HCT116 (cell line): ENCODE data around the gene KRT7. TPM values are rescaled to one million over a fixed set of nuclear protein-coding genes. Genes with fewer than 3 reads are reported as not detected.

Experiments used
- ATAC-seq: fragments of 200-7000 bp; cut with Tn5 transposase; 2 replicates; pipeline ENCODE4 v1.9.1; 2020; ENCODE audit warnings: mild to moderate bottlenecking, moderate library complexity
- BruUV-seq: library from RNA; stranded (reverse); fragments of 400-500 nt; replicated peaks from 2 replicates; lab custom pipeline; 2021; lab: Mats Ljungman, UMichigan
- CTCF ChIA-PET: fragments of 300-600 bp; sonication (Branson Sonifier 250); formaldehyde crosslinking; loops from one replicate; lab custom pipeline; 2021; ENCODE audit warnings: antibody characterized with exemption; lab: Charles Lee
- POLR2A ChIA-PET: fragments of 300-600, 350-600 bp; sonication (Branson Sonifier 250); formaldehyde crosslinking; loops from one replicate; lab custom pipeline; 2021; ENCODE audit warnings: antibody characterized with exemption; lab: Charles Lee
- RAD21 ChIA-PET, 2 experiments: fragments of 300-600 bp; sonication (Branson Sonifier 250); formaldehyde crosslinking; loops; one replicate each; lab custom pipeline; 2023; ENCODE audit warnings: low total read pairs in 2 of 2; ENCODE audit not compliant: uncharacterized antibody in 2 of 2, unreplicated experiment in 2 of 2, low non-redundant PET in 1 of 2; lab: Charles Lee
- DNase-seq: peaks from one replicate; pipeline ENCODE4 v3.0.0-alpha.2; 2010; ENCODE audit warnings: low read depth, low spot score
- H2AFZ ChIP-seq: fragments of 200-600 bp; shearing (Covaris generic), sonication (generic); 2 replicates; pipeline ENCODE4 v1.6.1; 2017; ENCODE audit warnings: low read depth, mixed run types, mixed read lengths, antibody characterized with exemption, low read length; ENCODE audit not compliant: poor library complexity, severe bottlenecking
- H3K27ac ChIP-seq: 2 replicates; pipeline ENCODE4 v1.5.1; 2012; ENCODE audit warnings: low read depth, low read length
- H3K27me3 ChIP-seq: fragments of 200-600 bp; sonication (generic); 2 replicates; pipeline ENCODE4 v1.6.1; 2016; ENCODE audit warnings: mixed run types, low read length, mixed read lengths; ENCODE audit not compliant: insufficient read depth
- H3K36me3 ChIP-seq, 2 experiments: fragments of 200-500 bp in 1 of 2; fragments of 200-600 bp in 1 of 2; sonication (Bioruptor generic) in 1 of 2; sonication (generic) in 1 of 2; 2 replicates each; pipeline versions ENCODE4 v1.5.1 to v1.6.1; 2014 to 2016; ENCODE audit warnings: low read length in 2 of 2, inconsistent platforms in 1 of 2, mixed read lengths in 1 of 2, mixed run types in 1 of 2; ENCODE audit not compliant: insufficient read depth in 2 of 2, control insufficient read depth in 1 of 2
- H3K4me1 ChIP-seq, 2 experiments: fragments of 200-600 bp in 1 of 2; sonication (generic) in 1 of 2; 2 replicates each; pipeline versions ENCODE4 v1.5.1 to v1.6.1; 2012 to 2017; ENCODE audit warnings: low read length in 2 of 2, inconsistent platforms in 1 of 2, mild to moderate bottlenecking in 1 of 2, mixed read lengths in 1 of 2, mixed run types in 1 of 2, moderate library complexity in 1 of 2; ENCODE audit not compliant: insufficient read depth in 2 of 2, control insufficient read depth in 1 of 2
- H3K4me2 ChIP-seq: fragments of 200-600 bp; sonication (generic); 2 replicates; pipeline ENCODE4 v1.6.1; 2017; ENCODE audit warnings: mixed run types, low read length, mixed read lengths
- H3K4me3 ChIP-seq, 2 experiments: fragments of 200-600 bp in 1 of 2; sonication (generic) in 1 of 2; replicated peaks in 1 of 2; 2 replicates each; pipeline ENCODE4 v1.5.1; 2011 to 2016; ENCODE audit warnings: low read length in 2 of 2, control low read depth in 1 of 2, low read depth in 1 of 2, mild to moderate bottlenecking in 1 of 2, mixed read lengths in 1 of 2, mixed run types in 1 of 2
- H3K79me2 ChIP-seq: fragments of 200-600 bp; sonication (generic); 2 replicates; pipeline ENCODE4 v1.6.1; 2017; ENCODE audit warnings: mild to moderate bottlenecking, mixed run types, low read length, moderate library complexity, mixed read lengths; ENCODE audit not compliant: insufficient read depth
- H3K9ac ChIP-seq: fragments of 200-600 bp; sonication (generic); 2 replicates; pipeline ENCODE4 v1.6.1; 2016; ENCODE audit warnings: low read length, mixed read lengths
- H3K9me2 ChIP-seq: fragments of 200-600 bp; sonication (generic), shearing (Covaris generic); 2 replicates; pipeline ENCODE4 v1.6.1; 2017; ENCODE audit warnings: mixed run types, mild to moderate bottlenecking, moderate library complexity; ENCODE audit not compliant: insufficient read depth
- H3K9me3 ChIP-seq, 2 experiments: fragments of 200-500 bp in 1 of 2; fragments of 200-600 bp in 1 of 2; sonication (Bioruptor generic) in 1 of 2; sonication (generic) in 1 of 2; 2 replicates each; pipeline ENCODE4 v1.6.1; 2014 to 2017; ENCODE audit warnings: low read length in 2 of 2, mixed read lengths in 2 of 2, inconsistent platforms in 1 of 2, low read depth in 1 of 2, mild to moderate bottlenecking in 1 of 2, mixed run types in 1 of 2, moderate library complexity in 1 of 2; ENCODE audit not compliant: control insufficient read depth in 1 of 2, insufficient read depth in 1 of 2
- H4K20me1 ChIP-seq: fragments of 200-600 bp; sonication (generic), shearing (Covaris generic); 2 replicates; pipeline ENCODE4 v1.6.1; 2017; ENCODE audit warnings: mixed run types, mild to moderate bottlenecking, moderate library complexity; ENCODE audit not compliant: insufficient read depth
- CBX3 ChIP-seq: IDR thresholded peaks from 2 replicates; pipeline ENCODE4 v1.6.1; 2012; ENCODE audit warnings: low read depth
- CEBPB ChIP-seq: IDR thresholded peaks from 2 replicates; pipeline ENCODE4 v1.6.1; 2012; ENCODE audit warnings: low read depth
- EGR1 ChIP-seq: IDR thresholded peaks from 2 replicates; pipeline ENCODE4 v1.6.1; 2012; ENCODE audit warnings: low read depth
- ELF1 ChIP-seq: IDR thresholded peaks from 2 replicates; pipeline ENCODE4 v1.6.1; 2012; ENCODE audit warnings: low read depth, borderline replicate concordance
- EZH2phosphoT487 ChIP-seq: fragments of 200-600 bp; IDR thresholded peaks from 2 replicates; pipeline ENCODE4 v1.6.1; 2018; ENCODE audit warnings: antibody characterized with exemption, borderline replicate concordance
- FOSL1 ChIP-seq: IDR thresholded peaks from 2 replicates; pipeline ENCODE4 v1.6.1; 2012; ENCODE audit warnings: low read depth
- JUND ChIP-seq: IDR thresholded peaks from 2 replicates; pipeline ENCODE4 v1.6.1; 2012
- SIN3A ChIP-seq: IDR thresholded peaks from 2 replicates; pipeline ENCODE4 v1.6.1; 2012; ENCODE audit warnings: low read depth
- SP1 ChIP-seq: IDR thresholded peaks from 2 replicates; pipeline ENCODE4 v1.6.1; 2012; ENCODE audit warnings: low read depth
- TCF7L2 ChIP-seq: IDR thresholded peaks from 2 replicates; pipeline ENCODE4 v1.7.0; 2011; ENCODE audit warnings: borderline replicate concordance, inconsistent platforms; ENCODE audit not compliant: insufficient read depth, insufficient read length; ENCODE audit errors: extremely low read depth
- YY1 ChIP-seq: IDR thresholded peaks from 2 replicates; pipeline ENCODE4 v1.6.1; 2011; ENCODE audit warnings: low read length, low read depth, moderate library complexity, mild to moderate bottlenecking; ENCODE audit not compliant: insufficient replicate concordance; ENCODE audit errors: extremely low read depth
- ZNF274 ChIP-seq: fragments of 200-500 bp; sonication (Bioruptor generic); IDR thresholded peaks from 2 replicates; pipeline ENCODE4 v1.6.1; 2014; ENCODE audit warnings: mild to moderate bottlenecking, low read depth, low read length, inconsistent platforms
- intact Hi-C: fragments of 100-400 bp; cut with micrococcal nuclease; formaldehyde crosslinking; loops from 2 replicates; pipeline ENCODE4 v1.10.0; 2022
- total RNA-seq: library from RNA; stranded (reverse); gene quantifications from one replicate; pipeline ENCODE4 v1.2.1, GENCODE V29; 2021; ENCODE audit not compliant: unreplicated experiment

KRT7 gene
- total RNA-seq, 1 experiment from 2014 or later, result 72.6 TPM

- no peak for ATAC-seq
- no peaks in the 10 kb centered on the region for H3K79me2 ChIP-seq
- H3K4me2 ChIP-seq, result no peak overlapping the region
- no peak overlapping the region for H3K4me3 ChIP-seq
- no peaks in the 10 kb centered on the region for H3K27me3 ChIP-seq
- H3K27ac ChIP-seq, result no peak overlapping the region
- no peaks in the 10 kb centered on the region for H4K20me1 ChIP-seq
- POLR2A ChIA-PET, result interaction anchor here (1.3 to 1.5 kb wide), 4 partner anchors 9 to 704 kb away, joined by 3 to 5 read pairs (median 4); partner anchors contain the start of genes KRT8 and KRT80
- no peak for DNase-seq
- CTCF ChIA-PET, result interaction anchor here (1.4 to 1.8 kb wide), 4 partner anchors 8 to 13 kb away, joined by 3 to 5 read pairs (median 4); no protein-coding TSS in a partner anchor
- RAD21 ChIA-PET, result no interaction called here
- no peaks in the 10 kb centered on the region for H3K9me2 ChIP-seq
- TF ChIP-seq ZNF274 (no peak), JUND (no peak), FOSL1 (no peak), YY1 (no peak), TCF7L2 (no peak), SIN3A (no peak), CEBPB (no peak), EGR1 (no peak), EZH2phosphoT487 (no peak), CBX3 (no peak), SP1 (no peak), ELF1 (no peak)
- no peak overlapping the region for H3K9ac ChIP-seq
- H3K4me1 ChIP-seq, result peaks cover 20 to 64% of the 10 kb centered on the region in 2 experiments
- intact Hi-C loops, result no loop called here
- no peaks in the 10 kb centered on the region for H3K36me3 ChIP-seq
- H3K9me3 ChIP-seq, result no peaks in the 10 kb centered on the region
- H2AFZ ChIP-seq, result no peak overlapping the region
- no TSS peak for BruUV-seq
These were observed 32.1 kb upstream of the KRT7 start for GRCh38 chr12:52200781-52201450.
